H9 (cell line): ENCODE measurements around the gene CDC45. TPM values are rescaled to one million over a fixed set of nuclear protein-coding genes. Genes with fewer than 3 reads are reported as not detected.

Experiments
- DNase-seq: peaks from one replicate; pipeline ENCODE4 v3.0.0-alpha.2; 2017
- H2AFZ ChIP-seq: one replicate; pipeline ENCODE4 v1.6.1; 2013; ENCODE audit warnings: mild to moderate bottlenecking, low read length, control low read depth, moderate library complexity
- H2AK5ac ChIP-seq: 2 replicates; pipeline ENCODE4 v1.6.1; 2013; ENCODE audit warnings: low read length, control low read depth, mixed read lengths; ENCODE audit not compliant: insufficient read length
- H2BK120ac ChIP-seq: one replicate; pipeline ENCODE4 v1.6.1; 2013; ENCODE audit warnings: low read depth, mild to moderate bottlenecking, low read length, control low read depth, inconsistent platforms; ENCODE audit not compliant: poor library complexity, severe bottlenecking
- H2BK12ac ChIP-seq: 2 replicates; pipeline ENCODE4 v1.6.1; 2013; ENCODE audit warnings: low read length, control low read depth, mixed read lengths, low read depth; ENCODE audit not compliant: insufficient read length
- H2BK15ac ChIP-seq: 2 replicates; pipeline ENCODE4 v1.6.1; 2013; ENCODE audit warnings: low read depth, low read length, control low read depth
- H2BK20ac ChIP-seq: one replicate; pipeline ENCODE4 v1.6.1; 2013; ENCODE audit warnings: low read depth, mild to moderate bottlenecking, low read length, control low read depth, inconsistent platforms; ENCODE audit not compliant: poor library complexity, severe bottlenecking
- H2BK5ac ChIP-seq: 2 replicates; pipeline ENCODE4 v1.6.1; 2013; ENCODE audit warnings: low read length, control low read depth, mixed read lengths; ENCODE audit not compliant: insufficient read length
- H3K14ac ChIP-seq: 2 replicates; pipeline ENCODE4 v1.6.1; 2013; ENCODE audit warnings: low read length, control low read depth; ENCODE audit not compliant: insufficient read depth
- H3K18ac ChIP-seq: 2 replicates; pipeline ENCODE4 v1.6.1; 2013; ENCODE audit warnings: low read depth, mild to moderate bottlenecking, mixed read lengths, low read length, control low read depth; ENCODE audit not compliant: insufficient read length
- H3K23ac ChIP-seq: 2 replicates; pipeline ENCODE4 v1.6.1; 2013; ENCODE audit warnings: low read length, control low read depth, mixed read lengths, low read depth; ENCODE audit not compliant: insufficient read length
- H3K23me2 ChIP-seq: 2 replicates; pipeline ENCODE4 v1.6.1; 2013; ENCODE audit warnings: low read depth, mild to moderate bottlenecking, mixed read lengths, low read length, control low read depth; ENCODE audit not compliant: insufficient read length, poor library complexity, severe bottlenecking
- H3K27ac ChIP-seq: 2 replicates; pipeline ENCODE4 v1.5.1; 2013; ENCODE audit warnings: low read length, control low read depth, mixed read lengths, low read depth; ENCODE audit not compliant: insufficient read length
- H3K27me3 ChIP-seq: 2 replicates; pipeline ENCODE4 v1.6.1; 2013; ENCODE audit warnings: low read length, control low read depth, inconsistent platforms; ENCODE audit not compliant: insufficient read depth
- H3K4ac ChIP-seq: 2 replicates; pipeline ENCODE4 v1.6.1; 2013; ENCODE audit warnings: low read depth, mild to moderate bottlenecking, control low read depth, inconsistent platforms, low read length, moderate library complexity
- H3K4me1 ChIP-seq: 2 replicates; pipeline ENCODE4 v1.6.1; 2013; ENCODE audit warnings: low read length, control low read depth, inconsistent platforms; ENCODE audit not compliant: insufficient read depth
- H3K4me2 ChIP-seq: 2 replicates; pipeline ENCODE4 v1.6.1; 2013; ENCODE audit warnings: low read length, control low read depth, mixed read lengths; ENCODE audit not compliant: insufficient read length, insufficient read depth
- H3K56ac ChIP-seq: 2 replicates; pipeline ENCODE4 v1.6.1; 2013; ENCODE audit warnings: low read depth, mild to moderate bottlenecking, mixed read lengths, low read length, control low read depth; ENCODE audit not compliant: insufficient read length
- H3K79me1 ChIP-seq: 2 replicates; pipeline ENCODE4 v1.6.1; 2013; ENCODE audit warnings: low read depth, mild to moderate bottlenecking, moderate library complexity, low read length, control low read depth, inconsistent platforms; ENCODE audit not compliant: insufficient read depth, poor library complexity, severe bottlenecking
- H3K79me2 ChIP-seq: 2 replicates; pipeline ENCODE4 v1.6.1; 2013; ENCODE audit warnings: low read length, control low read depth, inconsistent platforms; ENCODE audit not compliant: insufficient read depth
- H3K9ac ChIP-seq: 2 replicates; pipeline ENCODE4 v1.6.1; 2013; ENCODE audit warnings: low read length, control low read depth, mixed read lengths; ENCODE audit not compliant: insufficient read length; ENCODE audit errors: extremely low read depth
- H3K9me3 ChIP-seq: one replicate; pipeline ENCODE4 v1.6.1; 2013; ENCODE audit warnings: low read depth, low read length, inconsistent platforms; ENCODE audit not compliant: control insufficient read depth
- H3T11ph ChIP-seq: one replicate; pipeline ENCODE4 v1.6.1; 2013; ENCODE audit warnings: mild to moderate bottlenecking, low read length, control low read depth, inconsistent platforms
- H4K20me1 ChIP-seq: one replicate; pipeline ENCODE4 v1.6.1; 2013; ENCODE audit not compliant: control insufficient read depth, insufficient read length, insufficient read depth
- H4K5ac ChIP-seq: 2 replicates; pipeline ENCODE4 v1.6.1; 2013; ENCODE audit warnings: low read depth, mild to moderate bottlenecking, mixed read lengths, low read length, control low read depth; ENCODE audit not compliant: insufficient read length
- H4K8ac ChIP-seq: replicated peaks from 2 replicates; pipeline ENCODE4 v1.6.1; 2013; ENCODE audit warnings: low read length, control low read depth, mixed read lengths, low read depth; ENCODE audit not compliant: insufficient read length
- H4K91ac ChIP-seq: 2 replicates; pipeline ENCODE4 v1.6.1; 2013; ENCODE audit warnings: low read depth, mild to moderate bottlenecking, moderate library complexity, mixed read lengths, low read length, control low read depth; ENCODE audit not compliant: insufficient read length
- H3K27ac Mint-ChIP-seq, 3 experiments: 2 replicates in 2 of 3; 3 replicates in 1 of 3; pipeline ENCODE4 v1.8.0; 2020 to 2021; ENCODE audit warnings: mixed read lengths in 3 of 3, mild to moderate bottlenecking in 1 of 3, moderate library complexity in 1 of 3
- H3K27me3 Mint-ChIP-seq: 2 replicates; pipeline ENCODE4 v1.8.0; 2021; ENCODE audit warnings: low read depth, mild to moderate bottlenecking, moderate library complexity, mixed read lengths
- H3K36me3 Mint-ChIP-seq, 3 experiments: 2 replicates in 2 of 3; 3 replicates in 1 of 3; pipeline ENCODE4 v1.8.0; 2020 to 2021; ENCODE audit warnings: low read depth in 3 of 3, mixed read lengths in 3 of 3; ENCODE audit not compliant: insufficient read depth in 1 of 3
- H3K4me1 Mint-ChIP-seq, 2 experiments: 2 replicates each; pipeline ENCODE4 v1.8.0; 2020; ENCODE audit warnings: mixed read lengths in 2 of 2
- H3K4me3 Mint-ChIP-seq, 2 experiments: 2 replicates in 1 of 2; 3 replicates in 1 of 2; pipeline ENCODE4 v1.8.0; 2020 to 2021; ENCODE audit warnings: mild to moderate bottlenecking in 2 of 2, mixed read lengths in 2 of 2, moderate library complexity in 1 of 2
- H3K9me3 Mint-ChIP-seq, 2 experiments: 2 replicates in 1 of 2; 3 replicates in 1 of 2; pipeline ENCODE4 v1.8.0; 2020; ENCODE audit warnings: mild to moderate bottlenecking in 2 of 2, mixed read lengths in 2 of 2, moderate library complexity in 1 of 2
- WGBS: extraction: QIAGEN DNeasy Blood & Tissue Kit; methylation state at CpG from one replicate; pipeline ENCODE4 v1.1.7; 2013; ENCODE audit warnings: missing lambda C conversion rate, low lambda C conversion rate, mixed read lengths; ENCODE audit not compliant: insufficient read length; ENCODE audit errors: extremely low coverage; 5-methylcytosine and 5-hydroxymethylcytosine counted together
- total RNA-seq: library from RNA; stranded (reverse); gene quantifications from 2 replicates; pipeline ENCODE4 v1.2.1, GENCODE V29; 2021
- TF ChIP-seq, protein P1 (sequence below): fragments of 200-600 bp; sonication (generic); conservative IDR thresholded peaks from 3 replicates; pipeline ENCODE4 v1.8.0; 2021; ENCODE audit warnings: antibody characterized with exemption, mild to moderate bottlenecking

Gene CDC45
- total RNA-seq, 1 experiment from 2014 or later: 35.7 TPM

GRCh38 chr22:19503367-19503766 lies 23.6 kb downstream of the CDC45 start:
- H3K27ac Mint-ChIP-seq: peak overlapping the region in 2 of 3 experiments; percentile 26 to 34; a peak in 1 of 7 replicates
- no peak overlapping the region for H2BK5ac ChIP-seq
- H3K79me2 ChIP-seq: no peaks in the 10 kb centered on the region
- H3K36me3 Mint-ChIP-seq: peaks cover 14 to 49% (median 28%) of the 10 kb centered on the region in 3 experiments
- DNase-seq: no peak
- H2BK120ac ChIP-seq: no peak overlapping the region
- no peak overlapping the region for H3K14ac ChIP-seq
- H4K91ac ChIP-seq: no peak overlapping the region
- peaks cover 9% of the 10 kb centered on the region in 2 experiments for H3K4me1 Mint-ChIP-seq
- no peaks in the 10 kb centered on the region; the same call in 1 of the 2 replicates for H3K27me3 Mint-ChIP-seq
- H3K4me2 ChIP-seq: no peak overlapping the region
- H3K56ac ChIP-seq: no peak overlapping the region
- H3K27ac ChIP-seq: no peak overlapping the region
- no peak overlapping the region for H4K5ac ChIP-seq
- no peaks in the 10 kb centered on the region for H4K20me1 ChIP-seq
- H3K9me3 ChIP-seq: no peaks in the 10 kb centered on the region
- no peak overlapping the region for H4K8ac ChIP-seq
- WGBS: no CpG with 5 or more reads among the region's 7 CpGs
- H3K18ac ChIP-seq: no peak overlapping the region
- no peak overlapping the region for H2BK15ac ChIP-seq
- H2BK12ac ChIP-seq: no peak overlapping the region
- H2AK5ac ChIP-seq: no peak overlapping the region
- no peaks in the 10 kb centered on the region; the same call in 1 of the 2 replicates for H3K4me1 ChIP-seq
- no peak overlapping the region for H3K9ac ChIP-seq
- no peaks in the 10 kb centered on the region for H3K27me3 ChIP-seq
- H2AFZ ChIP-seq: no peak overlapping the region
- H3K23me2 ChIP-seq: no peaks in the 10 kb centered on the region
- no peak overlapping the region for H3T11ph ChIP-seq
- TF ChIP-seq, protein P1, sequence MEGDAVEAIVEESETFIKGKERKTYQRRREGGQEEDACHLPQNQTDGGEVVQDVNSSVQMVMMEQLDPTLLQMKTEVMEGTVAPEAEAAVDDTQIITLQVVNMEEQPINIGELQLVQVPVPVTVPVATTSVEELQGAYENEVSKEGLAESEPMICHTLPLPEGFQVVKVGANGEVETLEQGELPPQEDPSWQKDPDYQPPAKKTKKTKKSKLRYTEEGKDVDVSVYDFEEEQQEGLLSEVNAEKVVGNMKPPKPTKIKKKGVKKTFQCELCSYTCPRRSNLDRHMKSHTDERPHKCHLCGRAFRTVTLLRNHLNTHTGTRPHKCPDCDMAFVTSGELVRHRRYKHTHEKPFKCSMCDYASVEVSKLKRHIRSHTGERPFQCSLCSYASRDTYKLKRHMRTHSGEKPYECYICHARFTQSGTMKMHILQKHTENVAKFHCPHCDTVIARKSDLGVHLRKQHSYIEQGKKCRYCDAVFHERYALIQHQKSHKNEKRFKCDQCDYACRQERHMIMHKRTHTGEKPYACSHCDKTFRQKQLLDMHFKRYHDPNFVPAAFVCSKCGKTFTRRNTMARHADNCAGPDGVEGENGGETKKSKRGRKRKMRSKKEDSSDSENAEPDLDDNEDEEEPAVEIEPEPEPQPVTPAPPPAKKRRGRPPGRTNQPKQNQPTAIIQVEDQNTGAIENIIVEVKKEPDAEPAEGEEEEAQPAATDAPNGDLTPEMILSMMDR: no peak
- H3K9me3 Mint-ChIP-seq: no peaks in the 10 kb centered on the region
- H3K23ac ChIP-seq: no peak overlapping the region
- H3K4ac ChIP-seq: no peak overlapping the region
- H3K79me1 ChIP-seq: no peaks in the 10 kb centered on the region
- H3K4me3 Mint-ChIP-seq: no peak overlapping the region
- H2BK20ac ChIP-seq: no peak overlapping the region
